ENCODE results near the gene LIN7C.

LIN7C gene

GRCh38 chr11:27447288-27448183, 59.0 kb downstream of the LIN7C start:
- H3K4me1 ChIP-seq (ENCODE audit: insufficient read depth, poor library complexity, severe bottlenecking): peaks cover 38% of the 10 kb centered on the region
- no peak for TF ChIP-seq CTCF (IDR thresholded peaks at IDR 0.05; ENCODE audit: poor library complexity, severe bottlenecking)
- DNase-seq (ENCODE audit: low spot score): no peak
- H3K27ac ChIP-seq (ENCODE audit: poor library complexity, severe bottlenecking): peak overlapping the region; percentile 92
- no peaks in the 10 kb centered on the region for H3K27me3 ChIP-seq (ENCODE audit: insufficient read depth, poor library complexity, severe bottlenecking)
- no peaks in the 10 kb centered on the region for H3K9me3 ChIP-seq (ENCODE audit: severe bottlenecking)
- no peak overlapping the region for H3K4me3 ChIP-seq (ENCODE audit: severe bottlenecking)
- peaks cover 3% of the 10 kb centered on the region; the same call in 1 of the 2 replicates for H3K36me3 ChIP-seq (ENCODE audit: low read depth)
- peak; percentile 88 for ATAC-seq (ENCODE audit: low read depth)

- Histone ChIP-seq H3K27me3 (ENCODE audit: insufficient read depth, poor library complexity, severe bottlenecking) (no peaks in the 10 kb centered on the region), H3K27ac (ENCODE audit: poor library complexity, severe bottlenecking) (no peak overlapping the region), H3K4me3 (ENCODE audit: severe bottlenecking) (no peak overlapping the region), H3K9me3 (ENCODE audit: severe bottlenecking) (no peaks in the 10 kb centered on the region), H3K36me3 (ENCODE audit: low read depth) (peaks cover 3% of the 10 kb centered on the region; the same call in 1 of the 2 replicates), H3K4me1 (ENCODE audit: insufficient read depth, poor library complexity, severe bottlenecking) (peaks cover 29% of the 10 kb centered on the region)
- no peak for TF ChIP-seq CTCF (IDR thresholded peaks at IDR 0.05; ENCODE audit: poor library complexity, severe bottlenecking)
- ATAC-seq (ENCODE audit: low read depth) (no peak), DNase-seq (ENCODE audit: low spot score) (no peak)
Observed at GRCh38 chr11:27445625-27446024, 60.9 kb downstream of the LIN7C start.

GRCh38 chr11:27444801-27445215, 61.8 kb downstream of the LIN7C start:
- Histone ChIP-seq H3K9me3 (ENCODE audit: severe bottlenecking) (no peaks in the 10 kb centered on the region), H3K27ac (ENCODE audit: poor library complexity, severe bottlenecking) (peak overlapping the region; percentile 0), H3K4me3 (ENCODE audit: severe bottlenecking) (no peak overlapping the region), H3K36me3 (ENCODE audit: low read depth) (peaks cover 3% of the 10 kb centered on the region; the same call in 1 of the 2 replicates), H3K27me3 (ENCODE audit: insufficient read depth, poor library complexity, severe bottlenecking) (no peaks in the 10 kb centered on the region), H3K4me1 (ENCODE audit: insufficient read depth, poor library complexity, severe bottlenecking) (peaks cover 29% of the 10 kb centered on the region)
- DNase-seq (ENCODE audit: low spot score) (no peak), ATAC-seq (ENCODE audit: low read depth) (peak; percentile 37; the same call in 1 of the 3 replicates)
- no peak for TF ChIP-seq CTCF (IDR thresholded peaks at IDR 0.05; ENCODE audit: poor library complexity, severe bottlenecking)

Data from RWPE2 (cell line).